ENCODE results near the gene APEX1. TPM values are rescaled to one million over a fixed set of nuclear protein-coding genes. Genes with fewer than 3 reads are reported as not detected.

The APEX1 gene
- polyA plus RNA-seq, 1 of the 3 experiments (the other 2 are of a cell fraction) = 279 TPM

GRCh38 chr14:20486684-20487395 is 31.8 kb downstream of the APEX1 start:
- Histone ChIP-seq H3K4me2 (no peak overlapping the region), H3K9me2 (no peaks in the 10 kb centered on the region), H3K9me3 (no peaks in the 10 kb centered on the region), H4K20me1 (ENCODE audit: insufficient read depth) (no peaks in the 10 kb centered on the region), H3K4me3 (ENCODE audit: low read depth in 2 of 2, low read length in 1 of 2) (no peak overlapping the region), H3K36me3 (replicated peaks in 1 of 2; ENCODE audit: control insufficient read depth in 1 of 2, insufficient read depth in 2 of 2, low read length in 1 of 2) (no peaks in the 10 kb centered on the region), H3K4me1 (ENCODE audit: control insufficient read depth in 1 of 2, insufficient read depth in 2 of 2, low read depth in 1 of 2, low read length in 1 of 2) (no peaks in the 10 kb centered on the region), H3F3A (replicated peaks; ENCODE audit: insufficient read depth) (no peaks in the 10 kb centered on the region), H2AFZ (ENCODE audit: low read depth) (no peak overlapping the region), H3K79me2 (ENCODE audit: insufficient read depth) (no peaks in the 10 kb centered on the region), H3K27ac (ENCODE audit: low read depth in 2 of 2, low read length in 1 of 2) (no peak overlapping the region), H3K27me3 (ENCODE audit: insufficient read depth) (peaks cover 18% of the 10 kb centered on the region; the same call in 1 of the 2 replicates), H3K9ac (no peak overlapping the region)
- ChIA-PET CTCF (interaction anchor here (0.9 to 2.0 kb wide), 4 partner anchors 10 to 17 kb away, joined by 3 to 5 read pairs (median 4); partner anchors contain the start of gene PNP), POLR2A (no interaction called here)
- 5% methylated on average over 8 of the region's 8 CpGs for WGBS (ENCODE audit: low lambda C conversion rate)
- DNase-seq = no peak
- no peak for TF ChIP-seq GABPA (IDR thresholded peaks at IDR 0.05; ENCODE audit: low read depth)
- TF ChIP-seq NRF1 (IDR thresholded peaks at IDR 0.05; ENCODE audit: low read depth, low read length) = no peak
- TF ChIP-seq YY1 (IDR thresholded peaks at IDR 0.05; ENCODE audit: low read depth) = no peak
- TF ChIP-seq CTCF (IDR thresholded peaks at IDR 0.05) = no peak
- TF ChIP-seq POLR2AphosphoS5 (IDR thresholded peaks at IDR 0.05; ENCODE audit: low read depth, low read length) = no peak
- TF ChIP-seq ZBTB33 (IDR thresholded peaks at IDR 0.05; ENCODE audit: borderline replicate concordance, low read depth) = no peak
- no peak for TF ChIP-seq SMC3 (IDR thresholded peaks at IDR 0.05; ENCODE audit: low read depth, low read length)
- TF ChIP-seq MXI1 (IDR thresholded peaks at IDR 0.05; ENCODE audit: low read depth, low read length) = no peak

- ChIA-PET CTCF (interaction anchor here (0.9 to 2.0 kb wide), 4 partner anchors 9 to 18 kb away, joined by 3 to 5 read pairs (median 4); partner anchors contain the start of gene PNP), POLR2A (no interaction called here)
- TF ChIP-seq SIN3A (IDR thresholded peaks at IDR 0.05; ENCODE audit: borderline replicate concordance, low read depth, low read length) (no peak), REST (IDR thresholded peaks at IDR 0.05; ENCODE audit: low read depth, low read length) (no peak), YY1 (IDR thresholded peaks at IDR 0.05; ENCODE audit: low read depth) (no peak), FOSL2 (IDR thresholded peaks at IDR 0.05; ENCODE audit: borderline replicate concordance, low read depth) (no peak), RFX5 (IDR thresholded peaks at IDR 0.05; ENCODE audit: low read length) (no peak)
These were observed 32.3 kb downstream of the APEX1 start for GRCh38 chr14:20487396-20487725.

More at GRCh38 chr14:20487396-20487725, 32.3 kb downstream of the APEX1 start:
- no peaks in the 10 kb centered on the region for H3F3A ChIP-seq (replicated peaks; ENCODE audit: insufficient read depth)
- H3K79me2 ChIP-seq (ENCODE audit: insufficient read depth) = no peaks in the 10 kb centered on the region
- no peak overlapping the region for H3K9ac ChIP-seq
- no peak overlapping the region for H3K27ac ChIP-seq (ENCODE audit: low read depth in 2 of 2, low read length in 1 of 2)
- no peak overlapping the region for H3K4me3 ChIP-seq (ENCODE audit: low read depth in 2 of 2, low read length in 1 of 2)
- no peak overlapping the region for H2AFZ ChIP-seq (ENCODE audit: low read depth)
- H3K27me3 ChIP-seq (ENCODE audit: insufficient read depth) = peaks cover 22% of the 10 kb centered on the region; the same call in 1 of the 2 replicates
- no peaks in the 10 kb centered on the region for H3K4me1 ChIP-seq (ENCODE audit: control insufficient read depth in 1 of 2, insufficient read depth in 2 of 2, low read depth in 1 of 2, low read length in 1 of 2)
- no peak for DNase-seq
- no peaks in the 10 kb centered on the region for H3K9me3 ChIP-seq
- no peaks in the 10 kb centered on the region for H3K36me3 ChIP-seq (replicated peaks in 1 of 2; ENCODE audit: control insufficient read depth in 1 of 2, insufficient read depth in 2 of 2, low read length in 1 of 2)
- no peak overlapping the region for H3K4me2 ChIP-seq
- no peaks in the 10 kb centered on the region for H4K20me1 ChIP-seq (ENCODE audit: insufficient read depth)
- no peaks in the 10 kb centered on the region for H3K9me2 ChIP-seq

Data from SK-N-SH (cell line).